Esophagus muscularis mucosa (tissue), 3 donors: ENCODE data around the gene NCOR2.

ENCODE experiments used
- CTCF ChIP-seq, 3 experiments: fragments of 200-600 bp in 2 of 3; fragments of 450-650 bp in 1 of 3; sonication (generic) in 2 of 3; IDR thresholded peaks; one replicate each; pipeline ENCODE4 v1.5.1; 2017 to 2019; ENCODE audit warnings: antibody characterized with exemption in 3 of 3, mild to moderate bottlenecking in 2 of 3, moderate library complexity in 1 of 3
- POLR2A ChIP-seq: fragments of 450-650 bp; IDR thresholded peaks from one replicate; pipeline ENCODE4 v1.6.1; 2017; ENCODE audit warnings: antibody characterized with exemption, moderate library complexity, mild to moderate bottlenecking, low read depth

- no peak for TF ChIP-seq CTCF (IDR thresholded peaks at IDR 0.05)
- TF ChIP-seq POLR2A, result no peak
Observed at GRCh38 chr12:124545508-124546418, 21.6 kb downstream of the NCOR2 start.
